ENCODE data around the gene TTLL7.
A peak's percentile ranks its signal among the peaks of the same experiment; 100 is the strongest.

TTLL7 gene

DNA sequence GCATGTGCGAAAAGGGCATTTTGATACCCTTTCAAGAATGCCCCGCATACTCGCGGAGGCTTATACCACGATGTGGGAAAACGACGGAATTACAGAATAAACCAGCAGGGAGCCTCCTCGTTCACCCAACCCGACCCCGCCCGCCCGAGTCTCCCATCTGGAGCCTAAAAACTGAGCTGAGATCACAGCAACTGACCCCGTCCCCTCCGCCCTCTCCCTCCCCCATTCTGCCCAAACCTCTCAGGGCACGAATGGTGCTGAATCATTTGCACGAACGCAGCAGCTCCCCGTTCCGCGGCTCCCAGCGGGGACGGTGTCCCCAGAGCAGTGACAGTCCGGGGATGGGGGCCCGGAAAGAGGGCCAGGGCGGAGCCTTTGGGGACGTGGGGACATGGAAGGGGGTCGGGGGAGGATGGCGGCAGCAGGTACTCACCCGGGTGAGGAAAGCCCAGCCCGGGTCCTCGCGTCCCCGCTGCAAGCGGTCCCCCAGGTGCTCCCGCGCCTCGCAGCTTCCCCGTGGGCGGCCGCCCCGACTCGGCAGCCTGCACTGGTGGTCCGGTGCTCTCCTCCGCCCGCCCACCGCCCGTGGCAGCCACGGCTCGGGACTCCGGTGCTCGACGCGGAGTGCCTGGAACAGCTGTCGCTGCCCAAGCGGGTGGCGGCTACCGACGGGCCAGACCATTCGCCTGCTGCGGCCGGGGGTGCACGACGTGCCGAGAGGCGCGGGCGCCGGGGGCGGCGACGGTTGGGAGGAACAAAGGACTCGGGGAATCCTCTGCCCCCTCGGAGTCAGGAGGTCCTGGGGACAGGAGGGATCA is at the start of gene TTLL7:
Gene TTLL7, minus strand, starts transcription at position 635 of the 818 bp plus-strand sequence. CDS start 46,921 bp downstream, outside the sequence.
- peak; percentile 10 to 17 for DNase-seq (ENCODE audit: low read depth in 2 of 2)

GRCh38 chr1:84042461-84042860 is 43.5 kb upstream of the TTLL7 start:
- DNase-seq (ENCODE audit: low read depth in 2 of 2): no peak

- no peak for DNase-seq (ENCODE audit: low read depth in 2 of 2)
Observed at GRCh38 chr1:84037758-84038611, 39.1 kb upstream of the TTLL7 start.

GRCh38 chr1:84031802-84032327 is 32.9 kb upstream of the TTLL7 start:
- no peak for DNase-seq (ENCODE audit: low read depth in 2 of 2)

GRCh38 chr1:84027368-84027767 is 28.4 kb upstream of the TTLL7 start:
- DNase-seq (ENCODE audit: low read depth in 2 of 2): no peak

- DNase-seq (ENCODE audit: low read depth in 2 of 2): no peak
Observed at GRCh38 chr1:84025966-84026365, 27.0 kb upstream of the TTLL7 start.

GRCh38 chr1:84021822-84022221 is 22.9 kb upstream of the TTLL7 start:
- no peak for DNase-seq (ENCODE audit: low read depth in 2 of 2)

GRCh38 chr1:84020151-84020550 is 21.2 kb upstream of the TTLL7 start:
- DNase-seq (ENCODE audit: low read depth in 2 of 2): no peak

- no peak for DNase-seq (ENCODE audit: low read depth in 2 of 2)
Observed at GRCh38 chr1:84019217-84019616, 20.3 kb upstream of the TTLL7 start.

DNA sequence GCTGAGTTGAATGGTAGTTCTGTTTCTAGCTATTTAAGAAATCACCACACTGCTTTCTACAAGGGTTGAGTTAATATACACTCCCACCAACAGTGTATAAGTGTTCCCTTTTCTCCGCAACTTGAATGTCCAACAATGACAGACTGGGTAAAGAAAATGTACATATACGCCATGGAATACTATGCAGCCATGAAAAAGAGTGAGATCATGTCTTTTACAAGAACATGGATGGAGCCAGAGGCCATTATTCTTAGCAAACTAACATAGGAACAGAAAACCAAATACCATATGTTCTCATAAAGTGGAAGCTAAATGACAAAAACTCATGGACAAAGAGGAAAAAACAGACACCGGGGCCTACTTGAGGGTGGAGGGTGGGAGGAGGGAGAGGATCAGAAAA is 14.8 kb upstream of the TTLL7 start:
- DNase-seq (ENCODE audit: low read depth in 2 of 2): no peak

DNA sequence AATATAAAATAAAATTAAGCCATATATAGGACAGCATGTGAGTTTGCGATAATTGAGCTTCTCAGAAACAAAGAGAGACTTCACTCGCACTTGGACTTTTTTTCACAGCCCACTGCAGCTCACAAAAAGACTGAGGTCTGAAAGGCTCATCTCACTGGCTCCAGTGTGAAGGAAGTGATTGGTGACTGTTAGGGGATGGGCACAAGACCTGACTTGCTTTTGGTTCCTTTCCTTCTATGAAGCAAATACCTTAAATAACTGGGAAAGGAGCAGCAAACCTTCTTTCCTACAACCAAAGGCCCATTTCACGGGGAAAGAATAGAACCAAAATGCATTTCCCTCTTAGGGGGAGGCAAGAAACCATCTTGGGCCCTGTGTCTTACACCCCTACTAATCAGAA is 13.1 kb upstream of the TTLL7 start:
- no peak for DNase-seq (ENCODE audit: low read depth in 2 of 2)

DNA sequence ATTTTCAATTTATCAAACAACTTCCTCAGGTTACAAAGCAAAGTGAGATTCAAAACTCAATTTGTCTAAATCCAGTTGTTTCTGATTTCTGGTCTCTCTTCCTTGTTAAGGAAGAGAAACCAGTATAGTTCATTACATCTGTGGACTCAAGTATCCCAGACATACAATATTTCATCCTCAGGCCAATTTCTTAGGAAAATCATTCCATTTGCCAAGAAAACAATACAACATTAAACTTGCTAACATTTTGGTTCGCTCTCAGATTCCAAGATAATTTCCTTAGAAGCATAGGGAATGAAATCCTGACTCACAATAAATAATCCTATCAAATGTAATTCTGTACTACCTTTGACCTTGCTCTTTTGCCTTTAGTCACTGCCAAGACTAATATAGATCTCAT is 11.2 kb upstream of the TTLL7 start:
- no peak for DNase-seq (ENCODE audit: low read depth in 2 of 2)

DNA sequence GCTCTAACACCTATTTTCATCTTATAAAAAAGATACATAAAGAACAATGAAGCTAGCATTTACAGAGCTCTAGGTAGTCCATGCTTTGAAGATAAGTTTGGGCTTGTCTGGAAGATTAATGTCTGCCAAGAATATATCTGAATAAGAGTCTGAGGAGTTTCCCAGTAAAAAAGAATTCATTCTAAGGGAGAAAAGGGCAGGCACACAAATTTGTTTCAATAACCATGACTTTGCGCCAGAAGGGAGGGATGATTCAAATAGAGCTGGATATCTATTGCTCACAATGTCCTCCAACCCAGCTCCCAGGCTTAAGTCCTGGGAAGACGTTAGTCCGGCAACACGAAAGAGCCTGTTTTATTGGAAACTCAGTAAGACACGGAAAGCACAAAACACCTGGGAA is 9.7 kb upstream of the TTLL7 start:
- no peak for DNase-seq (ENCODE audit: low read depth in 2 of 2)

DNA sequence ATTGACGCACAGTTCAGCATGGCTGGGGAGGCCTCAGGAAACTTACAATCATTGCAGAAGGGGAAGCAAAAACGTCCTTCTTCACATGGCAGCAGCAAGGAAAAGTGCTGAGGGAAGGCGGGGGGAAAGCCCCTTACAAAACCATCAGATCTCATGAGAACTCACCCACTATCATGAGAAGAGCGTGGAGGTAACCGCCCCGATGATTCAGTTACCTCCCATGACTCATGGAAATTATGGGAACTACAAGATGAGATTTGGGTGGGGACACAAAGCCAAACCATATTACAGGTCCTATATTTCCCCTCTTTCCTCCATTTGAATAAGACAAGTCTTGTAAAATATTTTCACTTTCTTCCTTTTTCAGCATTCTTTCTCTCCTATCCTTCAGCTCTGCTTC is 7.7 kb upstream of the TTLL7 start:
- DNase-seq (ENCODE audit: low read depth in 2 of 2): no peak

- DNase-seq (ENCODE audit: low read depth in 2 of 2): no peak
Observed at GRCh38 chr1:84001501-84001900, 2.6 kb upstream of the TTLL7 start.

DNA sequence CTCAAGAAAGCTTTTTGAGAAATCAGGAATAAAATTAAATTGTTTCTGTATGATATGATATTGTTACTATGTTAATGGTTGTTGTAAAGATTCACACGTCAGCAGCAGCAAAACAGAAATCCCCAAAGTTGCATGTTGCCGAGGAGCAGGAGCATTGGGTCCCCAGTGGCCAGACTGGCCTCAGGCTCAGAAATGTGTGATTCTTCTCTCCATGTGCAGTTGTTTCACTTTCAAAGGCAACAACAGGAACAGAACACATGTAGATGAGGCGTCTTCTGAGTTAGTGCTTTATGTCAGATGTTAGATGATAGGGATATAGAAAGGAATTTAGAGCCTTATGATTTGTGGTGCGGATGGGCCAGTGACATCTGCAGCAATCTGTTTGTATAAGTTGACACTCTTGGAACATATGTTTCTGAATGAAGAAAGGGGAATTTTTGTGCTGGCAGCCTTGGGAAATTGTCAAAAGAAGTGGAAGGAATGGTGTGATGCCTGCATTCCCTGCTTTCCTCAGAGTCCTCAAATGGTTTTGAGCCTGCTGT is 2.1 kb upstream of the TTLL7 start:
- DNase-seq (ENCODE audit: low read depth in 2 of 2): no peak

GRCh38 chr1:84000196-84000885 is 1.4 kb upstream of the TTLL7 start:
- no peak for DNase-seq (ENCODE audit: low read depth in 2 of 2)

DNA sequence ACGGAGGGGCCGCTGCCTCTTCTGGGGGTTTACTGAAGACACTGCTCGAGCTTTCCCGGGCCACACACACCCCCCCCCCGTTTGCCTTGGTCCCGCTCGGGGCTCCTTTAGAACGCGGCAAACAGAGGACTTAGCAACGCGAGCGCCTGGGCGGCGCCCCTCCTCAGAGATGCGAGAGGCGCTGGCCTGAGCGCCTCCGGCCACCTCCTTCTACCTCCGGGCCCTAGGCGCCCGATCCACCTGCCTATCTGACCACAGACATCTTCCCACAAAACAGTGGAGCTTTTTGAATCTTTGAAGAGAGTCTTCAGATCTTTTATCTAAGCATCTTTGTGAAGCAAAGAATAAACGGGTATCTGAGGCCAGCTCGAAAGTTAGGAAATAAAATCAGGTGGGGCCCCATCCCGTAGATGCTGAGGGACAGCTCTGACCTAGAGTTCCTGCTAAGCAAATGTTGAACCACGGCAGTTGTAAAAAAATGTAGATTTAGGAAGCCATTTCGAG is 436 bp upstream of the TTLL7 start:
- DNase-seq (ENCODE audit: low read depth in 2 of 2): no peak

DNA sequence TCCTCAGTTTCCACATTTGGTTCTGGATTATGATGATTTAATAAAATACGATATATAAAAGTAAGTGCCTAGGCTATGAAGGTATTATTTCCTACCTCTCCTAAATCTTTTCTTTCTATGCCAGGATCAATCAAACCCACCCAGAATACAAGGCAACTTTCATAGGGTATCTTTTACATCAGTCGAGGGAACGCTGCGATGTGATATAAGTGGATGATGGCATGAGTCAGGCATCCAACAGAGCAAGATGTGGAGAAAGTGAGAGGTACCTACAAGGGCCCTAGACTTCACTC is 781 bp downstream of the TTLL7 start:
- DNase-seq (ENCODE audit: low read depth in 2 of 2): no peak

DNA sequence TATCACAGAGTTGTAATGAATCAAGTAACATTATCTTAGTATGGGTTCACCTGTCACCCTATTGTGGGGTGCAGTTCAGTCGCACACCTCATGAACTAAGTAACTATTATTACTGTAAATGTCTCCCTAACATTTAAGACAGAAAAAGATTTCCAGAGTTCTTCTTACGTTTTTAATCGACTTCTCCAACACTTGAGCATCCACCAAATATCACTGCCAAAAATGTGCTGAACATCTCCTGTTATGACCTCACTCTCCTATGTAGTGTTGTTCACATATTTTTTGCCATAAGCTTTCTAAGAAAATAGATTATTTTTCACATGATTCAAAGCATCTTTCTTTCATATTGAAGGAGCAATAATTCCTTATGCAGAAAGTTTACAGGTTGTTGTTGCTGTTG is 1.3 kb downstream of the TTLL7 start:
- no peak for DNase-seq (ENCODE audit: low read depth in 2 of 2)

GRCh38 chr1:83996621-83997020 is 2.3 kb downstream of the TTLL7 start:
- no peak for DNase-seq (ENCODE audit: low read depth in 2 of 2)

DNA sequence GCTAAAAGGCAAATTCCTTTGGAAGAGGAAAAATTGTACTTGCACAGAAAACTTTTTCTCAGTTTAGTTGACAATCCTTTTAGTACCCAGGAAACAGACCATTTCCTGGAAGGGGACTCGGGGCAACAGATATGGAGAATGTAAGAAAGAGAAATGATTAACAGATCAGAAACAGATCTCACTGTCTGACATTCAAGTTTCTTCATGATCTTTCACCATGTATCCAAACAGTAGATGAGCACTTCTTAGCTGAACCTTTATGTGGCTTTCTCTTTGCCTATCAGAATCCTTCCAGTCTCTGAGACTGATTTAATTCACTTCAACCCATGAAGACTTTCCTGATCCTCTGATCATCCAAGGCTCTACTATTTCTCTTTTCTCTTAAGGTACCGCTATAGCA is 2.7 kb downstream of the TTLL7 start:
- DNase-seq (ENCODE audit: low read depth in 2 of 2): no peak
